ENCODE data around the gene RCOR1. TPM values are rescaled to one million over a fixed set of nuclear protein-coding genes. Genes with fewer than 3 reads are reported as not detected.

Gene RCOR1
- total and polyA plus RNA-seq, 2 donors (not counting 1 experiment from before 2014, with no cell fraction given) = 8.7 to 37.1 TPM

DNA sequence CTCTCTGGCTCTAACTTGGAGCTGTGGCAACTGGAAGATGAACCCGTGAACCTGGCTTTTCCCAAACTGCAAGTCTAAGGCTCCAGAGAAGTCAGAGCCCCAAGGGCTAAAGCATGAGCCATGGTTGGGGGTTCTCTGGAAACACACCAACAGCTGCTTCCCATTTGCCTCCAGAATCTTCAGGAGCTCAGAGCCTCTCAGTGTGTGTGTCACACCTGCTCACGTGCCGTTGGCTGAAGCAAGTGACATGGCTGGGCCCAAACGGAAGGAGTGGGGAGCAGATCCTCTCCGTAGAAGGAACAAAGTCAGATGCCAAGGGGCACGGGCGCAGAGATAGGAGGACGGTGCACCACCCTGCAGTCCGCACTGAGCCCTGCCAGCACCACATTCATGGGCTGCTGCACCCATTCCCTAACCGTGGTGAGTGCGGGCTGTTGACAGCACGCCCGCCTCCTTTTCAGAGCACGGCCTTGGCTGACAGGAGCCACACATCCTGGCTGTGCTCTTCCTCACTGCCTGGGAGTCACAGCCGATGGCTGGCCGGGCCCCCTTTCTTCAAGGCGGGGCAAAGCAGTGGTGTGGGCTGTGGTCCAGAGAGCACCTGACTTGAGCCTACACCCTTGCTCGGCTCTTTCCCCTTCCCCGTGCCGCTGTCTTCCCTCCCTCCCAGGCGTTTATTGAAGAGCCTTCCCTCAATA, 168.2 kb downstream of the RCOR1 start:
- H3K4me3 ChIP-seq (ENCODE audit: control extremely low read depth in 1 of 5, extremely low read depth in 1 of 5, insufficient read depth in 1 of 5, low read depth in 2 of 5, low read length in 4 of 5) = no peak overlapping the region
- H3K27me3 ChIP-seq (replicated peaks in 1 of 4; ENCODE audit: control extremely low read depth in 1 of 4, control insufficient read depth in 3 of 4, insufficient read depth in 4 of 4, low read length in 3 of 4) = no peaks in the 10 kb centered on the region
- peak overlapping the region; percentile 13 for H3K4me2 ChIP-seq (replicated peaks; ENCODE audit: low read depth, low read length, poor library complexity, severe bottlenecking)
- peak overlapping the region; percentile 16 for H3K4me3 Mint-ChIP-seq
- no peaks in the 10 kb centered on the region for H3K27me3 Mint-ChIP-seq
- no peak overlapping the region for H3K9ac ChIP-seq (ENCODE audit: low read length)
- intact Hi-C loops (cut with micrococcal nuclease) = no loop called here
- peaks cover 0 to 9% (median 0%) of the 10 kb centered on the region in 3 donors for H3K9me3 ChIP-seq (ENCODE audit: control extremely low read depth in 1 of 3, control insufficient read depth in 2 of 3, insufficient read depth in 1 of 3, low read length in 2 of 3)
- no peaks in the 10 kb centered on the region for H3K79me2 ChIP-seq (ENCODE audit: control insufficient read depth, insufficient read depth, low read length)
- H3K27ac Mint-ChIP-seq = peak overlapping the region; percentile 56
- H4K20me1 ChIP-seq (ENCODE audit: control insufficient read depth, insufficient read depth, low read length, poor library complexity, severe bottlenecking) = no peaks in the 10 kb centered on the region
- TF ChIP-seq, protein P1, sequence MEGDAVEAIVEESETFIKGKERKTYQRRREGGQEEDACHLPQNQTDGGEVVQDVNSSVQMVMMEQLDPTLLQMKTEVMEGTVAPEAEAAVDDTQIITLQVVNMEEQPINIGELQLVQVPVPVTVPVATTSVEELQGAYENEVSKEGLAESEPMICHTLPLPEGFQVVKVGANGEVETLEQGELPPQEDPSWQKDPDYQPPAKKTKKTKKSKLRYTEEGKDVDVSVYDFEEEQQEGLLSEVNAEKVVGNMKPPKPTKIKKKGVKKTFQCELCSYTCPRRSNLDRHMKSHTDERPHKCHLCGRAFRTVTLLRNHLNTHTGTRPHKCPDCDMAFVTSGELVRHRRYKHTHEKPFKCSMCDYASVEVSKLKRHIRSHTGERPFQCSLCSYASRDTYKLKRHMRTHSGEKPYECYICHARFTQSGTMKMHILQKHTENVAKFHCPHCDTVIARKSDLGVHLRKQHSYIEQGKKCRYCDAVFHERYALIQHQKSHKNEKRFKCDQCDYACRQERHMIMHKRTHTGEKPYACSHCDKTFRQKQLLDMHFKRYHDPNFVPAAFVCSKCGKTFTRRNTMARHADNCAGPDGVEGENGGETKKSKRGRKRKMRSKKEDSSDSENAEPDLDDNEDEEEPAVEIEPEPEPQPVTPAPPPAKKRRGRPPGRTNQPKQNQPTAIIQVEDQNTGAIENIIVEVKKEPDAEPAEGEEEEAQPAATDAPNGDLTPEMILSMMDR (IDR thresholded peaks at IDR 0.05) = no peak
- TF ChIP-seq EZH2 (IDR thresholded peaks at IDR 0.05; ENCODE audit: borderline replicate concordance, insufficient read depth, low read depth, low read length, poor library complexity, severe bottlenecking) = no peak
- H3K9me3 Mint-ChIP-seq (ENCODE audit: insufficient read depth) = no peaks in the 10 kb centered on the region
- H3K36me3 ChIP-seq (replicated peaks in 1 of 2; ENCODE audit: control extremely low read depth in 1 of 2, control insufficient read depth in 1 of 2, extremely low read depth in 1 of 2, insufficient read depth in 2 of 2, low read length in 1 of 2) = no peaks in the 10 kb centered on the region
- ATAC-seq (ENCODE audit: low read depth) (no peak), DNase-seq (no peak)
- H3K4me1 Mint-ChIP-seq = peaks cover 41% of the 10 kb centered on the region
- H3K27ac ChIP-seq (ENCODE audit: low read length in 2 of 2) = no peak overlapping the region
- POLR2A ChIA-PET = no interaction called here
- 73% methylated on average over 19 of the region's 21 CpGs for WGBS (ENCODE audit: insufficient coverage)
- CTCF ChIA-PET = interaction anchor here (0.9 to 2.1 kb wide), 4 partner anchors 8 to 66 kb away, joined by 3 to 12 read pairs (median 4); no protein-coding TSS in a partner anchor
- no peak overlapping the region for H2AFZ ChIP-seq (ENCODE audit: insufficient read depth, low read depth, low read length, poor library complexity, severe bottlenecking)
- H3K4me1 ChIP-seq (ENCODE audit: control insufficient read depth in 2 of 2, insufficient read depth in 2 of 2, low read length in 2 of 2) = peaks cover 18 to 30% of the 10 kb centered on the region in 2 donors

DNA sequence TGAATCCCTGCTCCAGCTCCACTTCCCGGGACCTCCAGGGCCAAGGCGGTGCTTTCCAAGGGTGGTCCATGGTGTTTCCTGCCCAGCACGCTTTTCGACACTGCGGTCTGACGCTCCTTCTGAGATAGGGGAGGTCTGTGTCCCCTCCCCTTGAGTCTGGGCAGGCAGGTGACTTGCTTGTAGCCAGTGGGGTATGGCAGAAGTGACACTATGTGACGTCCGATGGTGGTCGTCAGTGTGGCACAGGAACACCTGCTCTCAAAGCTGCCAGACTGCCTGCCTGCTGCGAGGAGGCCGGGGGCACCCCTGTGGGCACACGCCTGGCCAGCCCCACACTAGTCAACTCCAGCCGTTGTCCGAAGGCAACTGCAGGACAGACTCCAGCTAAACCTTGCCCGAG, 168.8 kb downstream of the RCOR1 start:
- Mint-ChIP-seq H3K9me3 (ENCODE audit: insufficient read depth) (no peaks in the 10 kb centered on the region), H3K4me3 (peak overlapping the region; percentile 16), H3K27me3 (no peaks in the 10 kb centered on the region), H3K4me1 (peaks cover 40% of the 10 kb centered on the region), H3K27ac (no peak overlapping the region)
- Histone ChIP-seq H3K4me2 (replicated peaks; ENCODE audit: low read depth, low read length, poor library complexity, severe bottlenecking) (peak overlapping the region; percentile 13), H2AFZ (ENCODE audit: insufficient read depth, low read depth, low read length, poor library complexity, severe bottlenecking) (no peak overlapping the region), H4K20me1 (ENCODE audit: control insufficient read depth, insufficient read depth, low read length, poor library complexity, severe bottlenecking) (no peaks in the 10 kb centered on the region), H3K27ac (ENCODE audit: low read length in 2 of 2) (no peak overlapping the region), H3K36me3 (replicated peaks in 1 of 2; ENCODE audit: control extremely low read depth in 1 of 2, control insufficient read depth in 1 of 2, extremely low read depth in 1 of 2, insufficient read depth in 2 of 2, low read length in 1 of 2) (no peaks in the 10 kb centered on the region), H3K4me3 (ENCODE audit: control extremely low read depth in 1 of 5, extremely low read depth in 1 of 5, insufficient read depth in 1 of 5, low read depth in 2 of 5, low read length in 4 of 5) (no peak overlapping the region), H3K9me3 (ENCODE audit: control extremely low read depth in 1 of 3, control insufficient read depth in 2 of 3, insufficient read depth in 1 of 3, low read length in 2 of 3) (peaks cover 0 to 9% (median 0%) of the 10 kb centered on the region in 3 donors), H3K79me2 (ENCODE audit: control insufficient read depth, insufficient read depth, low read length) (no peaks in the 10 kb centered on the region), H3K27me3 (replicated peaks in 1 of 4; ENCODE audit: control extremely low read depth in 1 of 4, control insufficient read depth in 3 of 4, insufficient read depth in 4 of 4, low read length in 3 of 4) (no peaks in the 10 kb centered on the region), H3K4me1 (ENCODE audit: control insufficient read depth in 2 of 2, insufficient read depth in 2 of 2, low read length in 2 of 2) (peaks cover 18 to 27% of the 10 kb centered on the region in 2 donors), H3K9ac (ENCODE audit: low read length) (no peak overlapping the region)
- WGBS (ENCODE audit: insufficient coverage) = 75% methylated on average over 15 of the region's 15 CpGs
- ATAC-seq (ENCODE audit: low read depth) = no peak
- CTCF ChIA-PET = interaction anchor here (2.0 kb wide), 1 partner anchor 49 kb away, joined by 5 read pairs; no protein-coding TSS in a partner anchor
- POLR2A ChIA-PET = no interaction called here
- DNase-seq = peak; percentile 53
- intact Hi-C loops (cut with micrococcal nuclease) = no loop called here
- no peak for TF ChIP-seq EZH2 (IDR thresholded peaks at IDR 0.05; ENCODE audit: borderline replicate concordance, insufficient read depth, low read depth, low read length, poor library complexity, severe bottlenecking)
- TF ChIP-seq, protein P1 (IDR thresholded peaks at IDR 0.05) = no peak

Data from B cell (primary cell).